HEK293T (cell line): ENCODE results near the gene ODAPH.
"Not testable (repeated sequence)": the region's sequence is repeated elsewhere in the genome, so short reads cannot be mapped to it uniquely, and the experiment has no call there.

ENCODE experiments used
- CTCF ChIA-PET: fragments of 350-600 bp; formaldehyde crosslinking; extraction: SDS; loops from one replicate; lab custom pipeline; 2021; ENCODE audit warnings: antibody characterized with exemption, inconsistent platforms; lab: Yijun Ruan, JAX
- POLR2A ChIA-PET: fragments of 350-600 bp; formaldehyde crosslinking; extraction: SDS; loops from one replicate; lab custom pipeline; 2020; ENCODE audit warnings: antibody characterized with exemption, inconsistent platforms; lab: Yijun Ruan, JAX
- DNase-seq: peaks from one replicate; pipeline ENCODE4 v3.0.0; 2012; ENCODE audit warnings: mixed read lengths; ENCODE audit errors: extremely low spot score
- ARNT ChIP-seq: fragments of 450-650 bp; IDR thresholded peaks from 2 replicates; pipeline ENCODE4 v1.6.1; 2017; ENCODE audit warnings: mild to moderate bottlenecking
- BHLHE40 ChIP-seq: fragments of 450-650 bp; IDR thresholded peaks from 2 replicates; pipeline ENCODE4 v1.6.1; 2016; ENCODE audit warnings: mild to moderate bottlenecking, moderate library complexity, borderline replicate concordance
- CTBP1 ChIP-seq: fragments of 450-650 bp; IDR thresholded peaks from 2 replicates; pipeline ENCODE4 v1.6.1; 2016; ENCODE audit warnings: borderline replicate concordance
- FOXA1 ChIP-seq: fragments of 450-650 bp; IDR thresholded peaks from 2 replicates; pipeline ENCODE4 v1.6.1; 2016; ENCODE audit warnings: mild to moderate bottlenecking
- FOXK2 ChIP-seq: fragments of 450-650 bp; IDR thresholded peaks from 2 replicates; pipeline ENCODE4 v1.6.1; 2016; ENCODE audit warnings: mild to moderate bottlenecking
- FOXM1 ChIP-seq: fragments of 450-650 bp; IDR thresholded peaks from 2 replicates; pipeline ENCODE4 v1.6.1; 2017; ENCODE audit warnings: mild to moderate bottlenecking, borderline replicate concordance
- HDGF ChIP-seq: fragments of 450-650 bp; IDR thresholded peaks from 2 replicates; pipeline ENCODE4 v1.6.1; 2017; ENCODE audit warnings: antibody characterized with exemption, borderline replicate concordance
- L3MBTL2 ChIP-seq: fragments of 450-650 bp; conservative IDR thresholded peaks from 2 replicates; pipeline ENCODE4 v1.6.1; 2016; ENCODE audit warnings: mild to moderate bottlenecking
- LEF1 ChIP-seq: fragments of 450-650 bp; IDR thresholded peaks from 2 replicates; pipeline ENCODE4 v1.6.1; 2017; ENCODE audit warnings: mild to moderate bottlenecking, borderline replicate concordance
- SP1 ChIP-seq: fragments of 450-650 bp; IDR thresholded peaks from 2 replicates; pipeline ENCODE4 v1.6.1; 2017
- SUZ12 ChIP-seq: fragments of 450-650 bp; IDR thresholded peaks from 2 replicates; pipeline ENCODE4 v1.6.1; 2016; ENCODE audit warnings: mild to moderate bottlenecking
- TARDBP ChIP-seq: fragments of 450-650 bp; IDR thresholded peaks from 2 replicates; pipeline ENCODE4 v1.6.1; 2016
- ZNF384 ChIP-seq: fragments of 450-650 bp; IDR thresholded peaks from 2 replicates; pipeline ENCODE4 v1.6.1; 2016
- TF ChIP-seq, protein P1 (sequence below): fragments of 450-650 bp; IDR thresholded peaks from 2 replicates; pipeline ENCODE4 v1.6.1; 2016

The ODAPH gene

DNA sequence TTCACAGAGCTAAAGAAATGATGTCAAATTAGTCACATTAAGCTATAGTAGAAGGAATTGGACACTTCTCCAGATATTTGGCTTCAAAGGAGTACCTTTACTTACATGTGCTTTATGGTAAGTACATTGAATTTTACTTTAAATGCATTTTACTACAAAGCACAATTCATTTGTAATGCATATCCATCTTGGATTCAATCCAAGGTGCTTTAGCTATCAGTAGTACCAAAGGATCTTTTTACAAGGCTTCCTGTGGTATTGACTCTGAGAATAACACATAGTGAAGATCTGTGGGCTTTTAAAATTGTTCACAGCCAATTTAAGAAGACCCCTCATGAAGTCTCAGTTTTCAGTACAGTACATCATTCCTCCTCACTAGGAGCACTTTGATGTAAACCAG is 28.4 kb upstream of the ODAPH start:
- POLR2A ChIA-PET = no interaction called here
- CTCF ChIA-PET = interaction anchor here (1.3 kb wide), 1 partner anchor 14 kb away, joined by 3 read pairs; the partner anchor contains the start of genes RCHY1 and THAP6
- TF ChIP-seq FOXA1 (no peak), ARNT (no peak), CTBP1 (no peak), TARDBP (no peak)
- no peak for DNase-seq

- ChIA-PET POLR2A (interaction anchor here (0.8 kb wide), 1 partner anchor 16 kb away, joined by 3 read pairs; the partner anchor contains the start of genes RCHY1 and THAP6), CTCF (no interaction called here)
- no peak for DNase-seq
- TF ChIP-seq FOXM1 (no peak), TARDBP (no peak), ZNF384 (no peak), LEF1 (no peak), SUZ12 (no peak), SP1 (no peak)
- TF ChIP-seq, protein P1, sequence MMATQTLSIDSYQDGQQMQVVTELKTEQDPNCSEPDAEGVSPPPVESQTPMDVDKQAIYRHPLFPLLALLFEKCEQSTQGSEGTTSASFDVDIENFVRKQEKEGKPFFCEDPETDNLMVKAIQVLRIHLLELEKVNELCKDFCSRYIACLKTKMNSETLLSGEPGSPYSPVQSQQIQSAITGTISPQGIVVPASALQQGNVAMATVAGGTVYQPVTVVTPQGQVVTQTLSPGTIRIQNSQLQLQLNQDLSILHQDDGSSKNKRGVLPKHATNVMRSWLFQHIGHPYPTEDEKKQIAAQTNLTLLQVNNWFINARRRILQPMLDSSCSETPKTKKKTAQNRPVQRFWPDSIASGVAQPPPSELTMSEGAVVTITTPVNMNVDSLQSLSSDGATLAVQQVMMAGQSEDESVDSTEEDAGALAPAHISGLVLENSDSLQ = no peak
These were observed 25.1 kb upstream of the ODAPH start for GRCh38 chr4:75530556-75531322.

DNA sequence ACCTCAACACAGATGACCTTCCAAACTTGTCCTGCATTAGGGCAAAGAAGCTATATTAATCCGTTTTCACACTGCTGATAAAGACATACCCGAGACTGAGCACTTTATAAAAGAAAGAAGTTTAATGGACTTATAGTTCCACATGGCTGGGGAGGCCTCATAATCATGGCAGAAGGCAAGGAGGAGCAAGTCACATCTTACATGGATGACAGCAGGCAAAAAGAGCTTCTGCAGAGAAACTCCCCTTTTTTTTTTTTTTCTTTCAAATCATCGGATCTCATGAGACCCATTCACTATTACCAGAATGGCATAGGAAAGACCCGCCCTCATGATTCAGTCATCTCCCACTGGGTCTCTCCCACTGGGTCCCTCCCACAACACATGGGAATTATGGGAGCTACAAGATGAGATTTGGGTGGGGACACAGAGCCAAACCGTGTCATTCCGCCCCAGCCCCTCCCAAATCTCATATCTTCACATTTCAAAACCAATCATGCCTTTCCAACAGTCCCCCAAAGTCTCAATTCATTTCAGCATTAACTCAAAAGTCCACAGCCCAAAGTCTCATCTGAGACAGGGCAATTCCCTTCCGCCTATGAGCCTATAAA is 24.2 kb upstream of the ODAPH start:
- POLR2A ChIA-PET = interaction anchor here (1.2 kb wide), 1 partner anchor 19 kb away, joined by 3 read pairs; no protein-coding TSS in a partner anchor
- CTCF ChIA-PET = not testable (repeated sequence)

GRCh38 chr4:75533339-75533887 is 22.5 kb upstream of the ODAPH start:
- DNase-seq, CTCF ChIA-PET, POLR2A ChIA-PET: not testable (repeated sequence)

More for the DNA sequence above, 24.2 kb upstream of the ODAPH start:
- not testable (repeated sequence) for DNase-seq

DNA sequence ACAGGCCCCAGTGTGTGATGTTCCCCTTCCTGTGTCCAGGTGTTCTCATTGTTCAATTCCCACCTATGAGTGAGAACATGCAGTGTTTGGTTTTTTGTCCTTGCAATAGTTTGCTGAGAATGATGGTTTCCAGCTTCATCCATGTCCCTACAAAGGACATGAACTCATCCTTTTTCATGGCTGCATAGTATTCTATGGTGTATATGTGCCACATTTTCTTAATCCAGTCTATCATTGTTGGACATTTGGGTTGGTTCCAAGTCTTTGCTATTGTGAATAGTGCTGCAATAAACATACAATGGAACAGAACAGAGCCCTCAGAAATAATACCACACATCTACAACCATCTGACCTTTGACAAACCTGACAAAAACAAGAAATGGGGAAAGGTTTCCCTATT is 21.9 kb upstream of the ODAPH start:
- CTCF ChIA-PET, POLR2A ChIA-PET: not testable (repeated sequence)

DNA sequence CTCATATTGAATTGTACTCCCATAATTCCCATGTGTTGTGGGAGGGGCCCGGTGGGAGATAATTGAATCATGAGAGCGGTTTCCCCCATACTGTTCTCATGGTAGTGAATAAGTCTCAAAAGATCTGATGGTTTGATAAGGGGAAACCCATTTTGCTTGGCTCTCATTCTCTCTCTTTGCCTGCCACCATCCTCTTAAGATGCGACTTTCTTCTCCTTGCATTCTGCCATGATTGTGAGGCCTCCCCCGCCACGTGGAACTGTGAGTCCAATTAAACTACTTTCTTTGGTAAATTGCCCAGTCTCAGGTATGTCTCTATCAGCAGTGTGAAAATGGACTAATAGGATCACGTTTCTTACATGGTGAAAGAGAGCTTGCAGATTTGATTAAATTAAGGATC is 18.6 kb upstream of the ODAPH start:
- DNase-seq, CTCF ChIA-PET: not testable (repeated sequence)
- POLR2A ChIA-PET = interaction anchor here (0.6 kb wide), 1 partner anchor 23 kb away, joined by 3 read pairs; the partner anchor contains the start of genes RCHY1 and THAP6

More for the DNA sequence above, 21.9 kb upstream of the ODAPH start:
- not testable (repeated sequence) for DNase-seq

- no peak for DNase-seq
- ChIA-PET CTCF (interaction anchor here (0.5 to 1.0 kb wide), 2 partner anchors 110 to 610 kb away, joined by 3 read pairs; partner anchors contain the start of gene PARM1), POLR2A (no interaction called here)
- TF ChIP-seq L3MBTL2 = no peak
- no peak for TF ChIP-seq BHLHE40
- TF ChIP-seq FOXA1 = no peak
- TF ChIP-seq, protein P1 = no peak
- no peak for TF ChIP-seq SP1
- TF ChIP-seq HDGF = no peak
- TF ChIP-seq TARDBP = no peak
- no peak for TF ChIP-seq FOXK2
These were observed 13.0 kb upstream of the ODAPH start for GRCh38 chr4:75542824-75543223.

- POLR2A ChIA-PET = interaction anchor here (1.8 kb wide), 1 partner anchor 30 kb away, joined by 5 read pairs; the partner anchor contains the start of genes RCHY1 and THAP6
- DNase-seq, CTCF ChIA-PET: not testable (repeated sequence)
These were observed 11.6 kb upstream of the ODAPH start for GRCh38 chr4:75544220-75544619.

DNA sequence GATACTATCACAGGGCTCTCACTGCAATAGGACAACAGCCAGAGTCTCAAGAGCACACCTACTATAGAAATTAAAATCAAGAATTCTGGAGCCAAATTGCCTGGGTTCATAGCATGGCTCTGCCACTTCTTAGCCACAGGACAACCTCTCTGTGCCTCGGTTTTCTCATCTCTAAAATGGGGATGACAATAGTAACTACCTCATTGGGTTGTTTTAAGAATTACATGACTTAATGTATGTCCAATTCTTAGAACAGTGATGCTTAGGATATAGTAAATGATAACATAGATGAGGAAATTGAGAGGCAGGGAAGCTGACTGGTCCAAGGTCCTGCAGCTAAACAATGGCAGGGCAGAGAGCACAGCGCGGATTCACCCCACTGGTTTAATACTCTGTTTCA is 11.0 kb upstream of the ODAPH start:
- CTCF ChIA-PET = no interaction called here
- TF ChIP-seq BHLHE40 (no peak), CTBP1 (no peak), FOXK2 (no peak), TARDBP (no peak), L3MBTL2 (no peak), SP1 (no peak), ARNT (no peak), FOXM1 (no peak)
- POLR2A ChIA-PET = interaction anchor here (1.8 kb wide), 1 partner anchor 31 kb away, joined by 5 read pairs; the partner anchor contains the start of genes RCHY1 and THAP6

More for the DNA sequence above, 11.0 kb upstream of the ODAPH start:
- DNase-seq = no peak
